Transverse colon (tissue), 4 donors: ENCODE measurements around the gene LYSET. TPM values are rescaled to one million over a fixed set of nuclear protein-coding genes. Genes with fewer than 3 reads are reported as not detected.
"Not testable (repeated sequence)": the region's sequence is repeated elsewhere in the genome, so short reads cannot be mapped to it uniquely, and the experiment has no call there.

Experiments
- DNase-seq: peaks from one replicate; pipeline ENCODE4 v3.0.0-alpha.2; 2019
- H3K27ac ChIP-seq, 4 donors: fragments of 200-600 bp; sonication (generic); 2 replicates each; pipeline ENCODE4 v1.5.1; 2016 to 2018; ENCODE audit warnings: inconsistent platforms in 4 of 4
- H3K27me3 ChIP-seq: fragments of 200-600 bp; sonication (generic); 2 replicates; pipeline ENCODE4 v1.5.1; 2017; ENCODE audit warnings: inconsistent platforms
- H3K36me3 ChIP-seq, 4 donors: fragments of 200-600 bp; sonication (generic); 2 replicates each; pipeline ENCODE4 v1.5.1; 2017 to 2019; ENCODE audit warnings: inconsistent platforms in 4 of 4
- H3K4me1 ChIP-seq, 4 donors: fragments of 200-600 bp; sonication (generic); 2 replicates each; pipeline ENCODE4 v1.5.1; 2017 to 2020; ENCODE audit warnings: inconsistent platforms in 4 of 4
- H3K4me3 ChIP-seq, 4 donors: fragments of 200-600 bp; sonication (generic); 1 replicate in 1 of 4; 2 replicates in 3 of 4; pipeline versions ENCODE4 v1.5.1 to v1.6.1; 2017 to 2019; ENCODE audit warnings: inconsistent platforms in 4 of 4
- H3K9me3 ChIP-seq, 2 donors: fragments of 200-600 bp; sonication (generic); 2 replicates each; pipeline ENCODE4 v1.5.1; 2017 to 2019; ENCODE audit warnings: inconsistent platforms in 2 of 2
- CTCF ChIP-seq, 5 experiments: fragments of 200-600 bp in 3 of 5; fragments of 450-650 bp in 2 of 5; sonication (generic) in 3 of 5; IDR thresholded peaks; 1 replicate in 2 of 5; 2 replicates in 3 of 5; pipeline ENCODE4 v1.5.1; 2016 to 2017; ENCODE audit warnings: antibody characterized with exemption in 5 of 5, inconsistent platforms in 3 of 5, mild to moderate bottlenecking in 2 of 5, moderate library complexity in 1 of 5
- EP300 ChIP-seq: sonication (generic); formaldehyde crosslinking; IDR thresholded peaks from one replicate; pipeline ENCODE4 v1.6.1; 2017; ENCODE audit warnings: antibody characterized with exemption, low read depth
- POLR2A ChIP-seq: fragments of 450-650 bp; IDR thresholded peaks from one replicate; pipeline ENCODE4 v1.6.1; 2016; ENCODE audit warnings: antibody characterized with exemption, mild to moderate bottlenecking, moderate library complexity
- POLR2AphosphoS5 ChIP-seq, 3 donors: sonication (generic); formaldehyde crosslinking; IDR thresholded peaks; one replicate each; pipeline ENCODE4 v1.6.1; 2016; ENCODE audit warnings: antibody characterized with exemption in 3 of 3
- WGBS, 2 donors: methylation state at CpG; one replicate each; pipeline ENCODE4 v1.1.5; 2018; ENCODE audit warnings: low coverage in 1 of 2; 5-methylcytosine and 5-hydroxymethylcytosine counted together
- in situ Hi-C, 4 donors: fragments of 200-750 bp; cut with MboI; loops; one replicate each; pipeline versions ENCODE4 v1.15.0 to v1.15.1; 2017; ENCODE audit warnings: low sequenced_read_pairs in 3 of 4, low pct_ligation_motif_present in 1 of 4, low pct_unique_long_range_greater_than_20kb in 1 of 4
- intact Hi-C: fragments of 100-400 bp; cut with DNase I; formaldehyde crosslinking; loops from one replicate; pipeline ENCODE4 v1.15.1; 2023; ENCODE audit warnings: low total_unique reads
- total RNA-seq, 4 donors: library from RNA; depleted of rRNA; stranded (reverse); fragments of >200 nt; gene quantifications; one replicate each; pipeline ENCODE4 v1.1.0, GENCODE V29; 2016

Gene LYSET
- total RNA-seq, 4 donors from 2014 or later, result 3.7 to 21.7 (median 9.1) TPM; not detected in 1

- 52% methylated on average over 4 of the region's 4 CpGs; no CpG with 5 or more reads in 1 of the 2 donors for WGBS, 2 donors
These were observed 24.7 kb upstream of the LYSET start for GRCh38 chr14:93160353-93160801.

GRCh38 chr14:93161411-93161940 is 23.6 kb upstream of the LYSET start:
- in situ Hi-C loops (no loop called here), intact Hi-C loops (no loop called here)
- Histone ChIP-seq H3K27me3 (no peaks in the 10 kb centered on the region), H3K36me3 (no peaks in the 10 kb centered on the region), H3K4me3 (no peak overlapping the region), H3K27ac (no peak overlapping the region), H3K4me1 (no peaks in the 10 kb centered on the region), H3K9me3 (no peaks in the 10 kb centered on the region)
- DNase-seq, result no peak
- 82 to 100% methylated on average over 1 to 4 of the region's 4 CpGs for WGBS, 2 donors
- TF ChIP-seq POLR2A (no peak), EP300 (no peak), POLR2AphosphoS5 (IDR thresholded peaks at IDR 0.05) (no peak), CTCF (IDR thresholded peaks at IDR 0.05) (no peak)

More at GRCh38 chr14:93160353-93160801, 24.7 kb upstream of the LYSET start:
- Histone ChIP-seq H3K4me1 (no peaks in the 10 kb centered on the region), H3K36me3 (no peaks in the 10 kb centered on the region), H3K4me3 (no peak overlapping the region), H3K27me3 (no peaks in the 10 kb centered on the region), H3K27ac (no peak overlapping the region), H3K9me3 (no peaks in the 10 kb centered on the region)
- DNase-seq, result no peak
- peak in 2 of 5 experiments; percentile 23 to 34 for TF ChIP-seq CTCF (IDR thresholded peaks at IDR 0.05)
- no peak for TF ChIP-seq EP300
- intact Hi-C loops (no loop called here), in situ Hi-C loops (no loop called here)

GRCh38 chr14:93163564-93163963 is 21.6 kb upstream of the LYSET start:
- no peaks in the 10 kb centered on the region for H3K36me3 ChIP-seq
- TF ChIP-seq CTCF (IDR thresholded peaks at IDR 0.05) (no peak), EP300 (no peak), POLR2A (no peak), POLR2AphosphoS5 (IDR thresholded peaks at IDR 0.05) (no peak)
- H3K4me3 ChIP-seq, result no peak overlapping the region
- H3K9me3 ChIP-seq, result no peaks in the 10 kb centered on the region
- H3K4me1 ChIP-seq, result no peaks in the 10 kb centered on the region
- DNase-seq, result no peak
- no peak overlapping the region for H3K27ac ChIP-seq
- in situ Hi-C loops (no loop called here), intact Hi-C loops (no loop called here)
- H3K27me3 ChIP-seq, result no peaks in the 10 kb centered on the region
- WGBS, 2 donors, result 57 to 62% methylated on average over 5 of the region's 5 CpGs

GRCh38 chr14:93165271-93166265 is 19.5 kb upstream of the LYSET start:
- H3K27me3 ChIP-seq, H3K4me1 ChIP-seq, H3K27ac ChIP-seq, H3K4me3 ChIP-seq, in situ Hi-C loops, H3K9me3 ChIP-seq, DNase-seq, H3K36me3 ChIP-seq, intact Hi-C loops: not testable (repeated sequence)
- 87 to 93% methylated on average over 12 to 26 of the region's 26 CpGs for WGBS, 2 donors

GRCh38 chr14:93168610-93169009 is 16.5 kb upstream of the LYSET start:
- H3K36me3 ChIP-seq, H3K27ac ChIP-seq, H3K4me3 ChIP-seq, H3K9me3 ChIP-seq, H3K4me1 ChIP-seq, DNase-seq, H3K27me3 ChIP-seq, intact Hi-C loops, in situ Hi-C loops: not testable (repeated sequence)
- 83 to 88% methylated on average over 6 to 9 of the region's 9 CpGs for WGBS, 2 donors

GRCh38 chr14:93169619-93170018 is 15.5 kb upstream of the LYSET start:
- WGBS, 2 donors, result 89 to 94% methylated on average over 2 to 6 of the region's 6 CpGs
- DNase-seq, H3K4me1 ChIP-seq, intact Hi-C loops, in situ Hi-C loops, H3K9me3 ChIP-seq, H3K4me3 ChIP-seq, H3K27ac ChIP-seq, H3K27me3 ChIP-seq, H3K36me3 ChIP-seq: not testable (repeated sequence)

- H3K27me3 ChIP-seq, intact Hi-C loops, DNase-seq, in situ Hi-C loops, H3K27ac ChIP-seq, H3K4me1 ChIP-seq, H3K36me3 ChIP-seq, H3K4me3 ChIP-seq, H3K9me3 ChIP-seq: not testable (repeated sequence)
- WGBS, 2 donors, result 94% methylated on average over 20 of the region's 20 CpGs; no CpG with 5 or more reads in 1 of the 2 donors
These were observed 15.0 kb upstream of the LYSET start for GRCh38 chr14:93170141-93170540.
